ENCODE results near the gene OR2V1. TPM values are rescaled to one million over a fixed set of nuclear protein-coding genes. Genes with fewer than 3 reads are reported as not detected.

Gene OR2V1
- total RNA-seq, 1 donor, result not detected

DNA sequence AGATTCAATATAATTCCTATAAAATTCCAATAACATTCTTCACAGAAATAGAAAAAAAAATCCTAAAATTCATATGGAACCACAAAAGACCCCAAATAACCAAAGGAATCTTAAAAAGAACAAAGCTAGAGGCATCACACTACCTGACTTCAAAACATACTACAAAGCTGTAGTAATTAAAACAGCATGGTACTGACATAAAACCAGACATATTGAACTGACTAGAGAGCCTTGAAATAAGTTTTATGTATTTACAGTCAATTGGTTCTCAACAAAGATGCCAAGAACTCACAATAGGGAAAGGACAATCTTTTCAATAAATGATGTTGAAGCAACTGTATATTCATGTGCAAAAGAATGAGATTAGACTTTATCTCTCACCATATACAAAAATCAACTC lies 54.0 kb downstream of the OR2V1 start:
- H3K9me3 ChIP-seq (ENCODE audit: low read depth, low read length), result no peaks in the 10 kb centered on the region
- no peak for TF ChIP-seq CTCF (IDR thresholded peaks at IDR 0.05; ENCODE audit: extremely low read depth, low read depth, low read length)
- H3K79me2 ChIP-seq (ENCODE audit: insufficient read depth, low read length), result no peaks in the 10 kb centered on the region
- no peak overlapping the region for H3K4me3 ChIP-seq (ENCODE audit: insufficient read depth, low read length)
- H3K27ac ChIP-seq (ENCODE audit: low read depth, low read length), result no peak overlapping the region
- no peaks in the 10 kb centered on the region for H4K20me1 ChIP-seq (ENCODE audit: insufficient read depth, low read length)
- H3K4me1 ChIP-seq (ENCODE audit: insufficient read depth, low read length), result no peaks in the 10 kb centered on the region
- no peak overlapping the region for H2AFZ ChIP-seq (ENCODE audit: low read length)
- H3K36me3 ChIP-seq (ENCODE audit: insufficient read depth, low read length), result no peaks in the 10 kb centered on the region
- DNase-seq (ENCODE audit: insufficient read length, low spot score, missing footprints), result no peak
- no peak overlapping the region for H3K4me2 ChIP-seq (ENCODE audit: insufficient read depth, low read length)
- H3K27me3 ChIP-seq (ENCODE audit: insufficient read depth, low read length), result no peaks in the 10 kb centered on the region

Other genes with a start within 250 kb of the OR2V1 start
- not detected in 2 replicates for gene BTNL8, start 232.0 kb downstream of the OR2V1 start, total RNA-seq
- not detected in 2 replicates for gene BTNL3, start 142.3 kb downstream of the OR2V1 start, total RNA-seq
- gene BTNL9, start 90.9 kb downstream of the OR2V1 start, total RNA-seq, result not detected in 2 replicates
- gene OR2V2, start 16.4 kb upstream of the OR2V1 start, total RNA-seq, result not detected in 2 replicates
- gene TRIM7, start 74.0 kb upstream of the OR2V1 start, total RNA-seq, result 0.29 and 0.72 TPM in 2 replicates
- gene TRIM41, start 92.1 kb upstream of the OR2V1 start, total RNA-seq, result 12.4 and 15.9 TPM in 2 replicates
- 3,800 and 4,007 TPM in 2 replicates for gene RACK1, start 112.7 kb upstream of the OR2V1 start, total RNA-seq
- 6.8 and 7.2 TPM in 2 replicates for gene TRIM52, start 130.0 kb upstream of the OR2V1 start, total RNA-seq
- under 0.01 and 0.29 TPM in 2 replicates for gene OR4F3, start 236.1 kb upstream of the OR2V1 start, total RNA-seq

Measured in osteoblast (primary cell).